ENCODE measurements around the gene IFT52. TPM values are rescaled to one million over a fixed set of nuclear protein-coding genes. Genes with fewer than 3 reads are reported as not detected.
"Not testable (repeated sequence)": the region's sequence is repeated elsewhere in the genome, so short reads cannot be mapped to it uniquely, and the experiment has no call there.

The IFT52 gene
- total RNA-seq, 2 experiments from 2014 or later, result 14.0 to 14.1 TPM

GRCh38 chr20:43588526-43588925 is 2.2 kb upstream of the IFT52 start:
- POLR2A ChIA-PET; H3K27me3 Mint-ChIP-seq; CTCF ChIA-PET; DNase-seq; H3K36me3 Mint-ChIP-seq (ENCODE audit: low read depth); intact Hi-C loops (cut with DNase I, micrococcal nuclease); H3K9me3 Mint-ChIP-seq (ENCODE audit: low read depth); H3K27ac Mint-ChIP-seq; ATAC-seq; H3K4me3 Mint-ChIP-seq: not testable (repeated sequence)
- H3K4me1 Mint-ChIP-seq, result peaks cover 12% of the 10 kb centered on the region

DNA sequence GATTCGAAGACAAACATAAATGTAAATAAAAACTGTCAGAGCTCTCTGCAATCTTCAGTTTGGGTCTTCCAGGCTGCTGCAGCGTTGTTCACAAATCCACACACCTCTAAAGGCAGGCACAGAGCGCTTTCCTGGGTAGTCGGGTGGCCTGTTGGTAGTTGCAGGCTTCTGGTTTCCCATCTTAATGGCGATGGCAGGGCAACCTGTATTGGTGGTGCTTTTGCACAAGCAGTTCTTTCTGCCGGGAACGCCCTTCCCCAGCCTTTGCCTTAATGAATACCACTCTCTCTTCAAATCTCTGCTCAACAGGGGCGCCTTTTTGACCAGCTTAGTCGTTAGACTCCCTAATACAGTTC is 723 bp upstream of the IFT52 start:
- no peaks in the 10 kb centered on the region for H3K27me3 Mint-ChIP-seq
- ChIA-PET CTCF (interaction anchor here (0.6 to 1.2 kb wide), 3 partner anchors 76 to 153 kb away, joined by 3 to 4 read pairs (median 3); no protein-coding TSS in a partner anchor), POLR2A (interaction anchor here (0.6 to 1.1 kb wide), 2 partner anchors 82 to 133 kb away, joined by 3 to 7 read pairs; partner anchors contain the start of gene SRSF6)
- H3K4me3 Mint-ChIP-seq, result peak overlapping the region; percentile 86
- DNase-seq (peak; percentile 45), ATAC-seq (no peak)
- H3K36me3 Mint-ChIP-seq (ENCODE audit: low read depth), result no peaks in the 10 kb centered on the region
- H3K4me1 Mint-ChIP-seq, result peaks cover 12% of the 10 kb centered on the region
- no peaks in the 10 kb centered on the region for H3K9me3 Mint-ChIP-seq (ENCODE audit: low read depth)
- peak overlapping the region; percentile 96 for H3K27ac Mint-ChIP-seq
- intact Hi-C loops (cut with DNase I, micrococcal nuclease), result loop anchor here (1.0 to 10.0 kb wide), 11 partner anchors 76 to 1973 kb away; partner anchors contain the start of genes MYBL2 (in 2 of the 2), OSER1 (in 2 of the 2), SRSF6 (in 2 of the 2) and CHD6 (in 1 of the 2)

GRCh38 chr20:43601960-43602359 is 11.2 kb downstream of the IFT52 start:
- POLR2A ChIA-PET; H3K9me3 Mint-ChIP-seq (ENCODE audit: low read depth); ATAC-seq; CTCF ChIA-PET; H3K27me3 Mint-ChIP-seq; H3K4me1 Mint-ChIP-seq; DNase-seq; intact Hi-C loops (cut with DNase I, micrococcal nuclease); H3K27ac Mint-ChIP-seq; H3K4me3 Mint-ChIP-seq: not testable (repeated sequence)
- H3K36me3 Mint-ChIP-seq (ENCODE audit: low read depth), result peaks cover 22% of the 10 kb centered on the region

GRCh38 chr20:43603124-43603523 is 12.4 kb downstream of the IFT52 start:
- no peak for DNase-seq
- Mint-ChIP-seq H3K4me3 (no peak overlapping the region), H3K27me3 (no peaks in the 10 kb centered on the region), H3K4me1 (no peaks in the 10 kb centered on the region), H3K36me3 (ENCODE audit: low read depth) (peaks cover 17% of the 10 kb centered on the region), H3K27ac (no peak overlapping the region), H3K9me3 (ENCODE audit: low read depth) (no peaks in the 10 kb centered on the region)
- intact Hi-C loops (cut with DNase I, micrococcal nuclease), result no loop called here
- ChIA-PET CTCF (interaction anchor here (0.7 kb wide), 2 partner anchors 9 to 20 kb away, joined by 3 read pairs; no protein-coding TSS in a partner anchor), POLR2A (no interaction called here)
- no peak for ATAC-seq

- Mint-ChIP-seq H3K27ac (no peak overlapping the region), H3K36me3 (ENCODE audit: low read depth) (peaks cover 12% of the 10 kb centered on the region), H3K4me3 (no peak overlapping the region), H3K27me3 (no peaks in the 10 kb centered on the region), H3K9me3 (ENCODE audit: low read depth) (no peaks in the 10 kb centered on the region), H3K4me1 (no peaks in the 10 kb centered on the region)
- ChIA-PET CTCF (no interaction called here), POLR2A (no interaction called here)
- intact Hi-C loops (cut with DNase I, micrococcal nuclease), result no loop called here
- no peak for DNase-seq
- no peak for ATAC-seq
These were observed 15.0 kb downstream of the IFT52 start for GRCh38 chr20:43605715-43606114.

DNA sequence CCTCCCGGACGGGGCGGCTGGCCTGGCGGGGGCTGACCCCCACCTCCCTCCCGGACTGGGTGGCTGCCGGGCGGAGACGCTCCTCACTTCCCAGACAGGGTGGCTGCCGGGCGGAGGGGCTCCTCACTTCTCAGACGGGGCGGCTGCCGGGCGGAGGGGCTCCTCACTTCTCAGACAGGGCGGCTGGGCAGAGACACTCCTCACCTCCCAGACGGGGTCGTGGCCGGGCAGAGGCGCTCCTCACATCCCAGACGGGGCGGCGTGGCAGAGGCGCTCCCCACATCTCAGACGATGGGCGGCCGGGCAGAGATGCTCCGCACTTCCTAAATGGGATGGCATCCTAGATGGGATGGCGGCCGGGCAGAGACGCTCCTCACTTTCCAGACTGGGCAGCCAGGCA is 16.5 kb downstream of the IFT52 start:
- ATAC-seq; H3K4me3 Mint-ChIP-seq; H3K9me3 Mint-ChIP-seq (ENCODE audit: low read depth); DNase-seq; H3K27me3 Mint-ChIP-seq; H3K4me1 Mint-ChIP-seq; H3K27ac Mint-ChIP-seq; POLR2A ChIA-PET; CTCF ChIA-PET; intact Hi-C loops (cut with DNase I, micrococcal nuclease): not testable (repeated sequence)
- H3K36me3 Mint-ChIP-seq (ENCODE audit: low read depth), result peaks cover 12% of the 10 kb centered on the region

DNA sequence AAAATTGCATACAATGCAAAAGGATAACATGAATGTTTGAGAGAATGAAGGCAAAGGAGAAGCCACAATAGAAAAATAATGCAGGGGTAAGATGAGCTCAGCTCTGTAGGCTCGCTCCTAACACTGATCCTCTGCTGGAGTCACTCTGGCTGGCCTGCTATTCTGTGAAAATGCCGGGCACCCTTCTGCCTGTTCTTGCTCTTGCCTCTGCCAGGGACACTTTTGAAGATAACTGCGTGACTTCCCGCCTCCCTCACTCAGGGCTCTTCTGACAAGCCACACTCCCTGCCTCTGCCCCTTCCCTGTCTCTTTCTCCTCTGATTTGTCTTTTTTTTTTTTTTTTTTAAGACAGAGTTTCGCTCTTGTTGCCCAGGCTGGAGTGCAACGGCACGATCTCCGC is 40.9 kb downstream of the IFT52 start:
- no peak overlapping the region for H3K27ac Mint-ChIP-seq
- POLR2A ChIA-PET, result no interaction called here
- CTCF ChIA-PET, result no interaction called here
- no peaks in the 10 kb centered on the region for H3K9me3 Mint-ChIP-seq (ENCODE audit: low read depth)
- H3K4me1 Mint-ChIP-seq, result no peaks in the 10 kb centered on the region
- no peak for ATAC-seq
- H3K27me3 Mint-ChIP-seq, result no peaks in the 10 kb centered on the region
- DNase-seq, result no peak
- H3K36me3 Mint-ChIP-seq (ENCODE audit: low read depth), result peaks cover 16% of the 10 kb centered on the region
- no peak overlapping the region for H3K4me3 Mint-ChIP-seq
- intact Hi-C loops (cut with DNase I, micrococcal nuclease), result no loop called here

- CTCF ChIA-PET, result interaction anchor here (0.8 kb wide), 1 partner anchor 430 kb away, joined by 3 read pairs; no protein-coding TSS in a partner anchor
These were observed 45.7 kb downstream of the IFT52 start for GRCh38 chr20:43636429-43636828.

GRCh38 chr20:43642548-43642947 is 51.8 kb downstream of the IFT52 start:
- Mint-ChIP-seq H3K4me3 (no peak overlapping the region), H3K9me3 (ENCODE audit: low read depth) (no peaks in the 10 kb centered on the region), H3K27ac (no peak overlapping the region), H3K27me3 (no peaks in the 10 kb centered on the region), H3K36me3 (ENCODE audit: low read depth) (peaks cover 15% of the 10 kb centered on the region), H3K4me1 (no peaks in the 10 kb centered on the region)
- ChIA-PET POLR2A (no interaction called here), CTCF (interaction anchor here (0.5 kb wide), 1 partner anchor 45 kb away, joined by 3 read pairs; no protein-coding TSS in a partner anchor)
- ATAC-seq (no peak), DNase-seq (no peak)
- intact Hi-C loops (cut with DNase I, micrococcal nuclease), result no loop called here

More at GRCh38 chr20:43636429-43636828, 45.7 kb downstream of the IFT52 start:
- H3K9me3 Mint-ChIP-seq (ENCODE audit: low read depth), result no peaks in the 10 kb centered on the region
- H3K36me3 Mint-ChIP-seq (ENCODE audit: low read depth), result peaks cover 13% of the 10 kb centered on the region
- H3K27ac Mint-ChIP-seq, result no peak overlapping the region
- no peaks in the 10 kb centered on the region for H3K4me1 Mint-ChIP-seq
- H3K4me3 Mint-ChIP-seq, result no peak overlapping the region
- intact Hi-C loops (cut with DNase I, micrococcal nuclease), result no loop called here
- POLR2A ChIA-PET, result no interaction called here
- H3K27me3 Mint-ChIP-seq, result no peaks in the 10 kb centered on the region
- no peak for DNase-seq
- ATAC-seq, result no peak

DNA sequence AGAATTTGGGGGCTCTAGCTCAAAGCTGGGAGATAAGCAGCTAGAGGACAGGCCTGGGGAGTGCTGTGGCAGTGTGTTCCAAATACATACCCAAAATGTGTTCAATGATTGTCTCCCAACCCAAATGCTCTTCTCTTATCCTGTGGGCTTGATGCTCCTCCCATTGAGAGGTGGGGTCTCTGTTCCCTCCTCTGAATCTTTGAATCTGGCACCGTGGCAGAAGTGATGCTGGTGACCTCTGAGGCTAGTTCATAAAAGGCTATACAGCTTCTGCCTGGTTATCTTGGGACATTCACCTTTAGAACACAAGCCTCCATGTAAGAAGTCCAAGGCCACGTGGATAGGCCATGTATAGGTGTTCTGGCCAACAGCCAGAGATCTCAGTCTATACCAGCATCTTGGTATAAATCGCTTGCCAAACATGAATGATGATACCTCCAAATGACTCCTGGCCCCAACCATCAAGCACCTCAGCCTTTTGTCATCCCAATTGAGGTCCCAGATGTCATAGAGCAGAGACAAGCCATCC is 60.3 kb downstream of the IFT52 start:
- H3K27me3 Mint-ChIP-seq, result no peaks in the 10 kb centered on the region
- no peak for DNase-seq
- POLR2A ChIA-PET, result no interaction called here
- intact Hi-C loops (cut with DNase I, micrococcal nuclease), result no loop called here
- no peak overlapping the region for H3K27ac Mint-ChIP-seq
- CTCF ChIA-PET, result no interaction called here
- no peaks in the 10 kb centered on the region for H3K9me3 Mint-ChIP-seq (ENCODE audit: low read depth)
- no peak for ATAC-seq
- peaks cover 6% of the 10 kb centered on the region for H3K36me3 Mint-ChIP-seq (ENCODE audit: low read depth)
- no peaks in the 10 kb centered on the region for H3K4me1 Mint-ChIP-seq
- H3K4me3 Mint-ChIP-seq, result no peak overlapping the region

- H3K4me3 Mint-ChIP-seq, result not testable (repeated sequence)
These were observed 61.0 kb downstream of the IFT52 start for GRCh38 chr20:43651650-43652184.

DNA sequence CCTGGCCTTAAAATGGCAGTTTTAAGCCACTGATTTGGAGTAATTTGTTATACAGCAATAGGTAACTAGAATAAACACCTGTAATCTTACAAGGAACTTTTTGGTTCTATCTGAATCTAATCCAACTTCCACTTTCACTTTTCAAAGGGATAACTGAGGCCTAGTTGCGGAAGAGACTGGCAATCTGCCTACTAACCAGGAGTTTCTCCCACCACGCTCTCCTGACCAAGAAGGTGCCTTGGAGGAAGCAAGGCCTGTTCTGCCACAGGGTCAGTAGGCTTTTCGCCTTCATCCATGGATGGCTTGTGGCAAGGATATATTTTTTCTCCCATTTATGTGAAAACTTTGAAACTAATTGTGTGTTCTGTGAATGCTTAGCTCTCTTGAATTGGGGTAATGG is 63.2 kb downstream of the IFT52 start:
- POLR2A ChIA-PET, result no interaction called here
- intact Hi-C loops (cut with DNase I, micrococcal nuclease), result no loop called here
- ATAC-seq (no peak), DNase-seq (no peak)
- Mint-ChIP-seq H3K4me3 (no peak overlapping the region), H3K27ac (no peak overlapping the region), H3K36me3 (ENCODE audit: low read depth) (no peaks in the 10 kb centered on the region), H3K27me3 (no peaks in the 10 kb centered on the region), H3K4me1 (peaks cover 5% of the 10 kb centered on the region), H3K9me3 (ENCODE audit: low read depth) (no peaks in the 10 kb centered on the region)
- CTCF ChIA-PET, result no interaction called here

More at GRCh38 chr20:43651650-43652184, 61.0 kb downstream of the IFT52 start:
- POLR2A ChIA-PET; H3K9me3 Mint-ChIP-seq (ENCODE audit: low read depth); ATAC-seq; intact Hi-C loops (cut with DNase I, micrococcal nuclease); DNase-seq; H3K27ac Mint-ChIP-seq; H3K36me3 Mint-ChIP-seq (ENCODE audit: low read depth); H3K27me3 Mint-ChIP-seq; H3K4me1 Mint-ChIP-seq: not testable (repeated sequence)
- CTCF ChIA-PET, result interaction anchor here (0.7 kb wide), 1 partner anchor 108 kb away, joined by 4 read pairs; no protein-coding TSS in a partner anchor
